HepG2 (cell line): Measurements from ENCODE around the gene ATPAF1. TPM values are rescaled to one million over a fixed set of nuclear protein-coding genes. Genes with fewer than 3 reads are reported as not detected.

Experiments
- HOXA3 ChIP-seq: sonication (generic); formaldehyde crosslinking; IDR thresholded peaks from 2 replicates; pipeline ENCODE4 v1.5.0; 2020; ENCODE audit warnings: missing genetic modification reagents
- KMT2A ChIP-seq: sonication (generic); formaldehyde crosslinking; IDR thresholded peaks from 2 replicates; pipeline ENCODE4 v1.4.0; 2020; ENCODE audit warnings: missing genetic modification reagents
- NCOA2 ChIP-seq: sonication (generic); formaldehyde crosslinking; IDR thresholded peaks from 2 replicates; pipeline ENCODE4 v1.8.0; 2022; ENCODE audit warnings: inconsistent platforms
- NFE2L1 ChIP-seq: sonication (generic); formaldehyde crosslinking; IDR thresholded peaks from 2 replicates; pipeline ENCODE4 v1.4.0; 2020; ENCODE audit warnings: missing genetic modification reagents, mild to moderate bottlenecking, borderline replicate concordance
- NONO ChIP-seq, 2 experiments: fragments of 450-650 bp in 1 of 2; sonication (generic) in 1 of 2; formaldehyde crosslinking in 1 of 2; IDR thresholded peaks in 1 of 2; conservative IDR thresholded peaks in 1 of 2; 2 replicates each; pipeline versions ENCODE4 v1.6.1 to v1.8.0; 2017 to 2022; ENCODE audit warnings: mild to moderate bottlenecking in 1 of 2, missing genetic modification reagents in 1 of 2, moderate library complexity in 1 of 2
- PHF20 ChIP-seq: sonication (generic); formaldehyde crosslinking; IDR thresholded peaks from 2 replicates; pipeline ENCODE4 v1.5.0; 2020; ENCODE audit warnings: mild to moderate bottlenecking, missing genetic modification reagents
- TCF12 ChIP-seq, 2 experiments: fragments of 450-650 bp in 1 of 2; sonication (generic) in 1 of 2; formaldehyde crosslinking in 1 of 2; IDR thresholded peaks; 2 replicates each; pipeline versions ENCODE4 v1.6.1 to v1.8.0; 2017 to 2022; ENCODE audit warnings: antibody characterized with exemption in 1 of 2, mild to moderate bottlenecking in 1 of 2, missing genetic modification reagents in 1 of 2, moderate library complexity in 1 of 2
- ZBTB4 ChIP-seq: sonication (generic); formaldehyde crosslinking; IDR thresholded peaks from 2 replicates; pipeline ENCODE4 v1.4.0; 2020; ENCODE audit warnings: missing genetic modification reagents, mild to moderate bottlenecking, borderline replicate concordance
- ZNF274 ChIP-seq: sonication (generic); formaldehyde crosslinking; IDR thresholded peaks from 2 replicates; pipeline ENCODE4 v1.5.1; 2020; ENCODE audit warnings: mild to moderate bottlenecking, missing genetic modification reagents
- ZNF354B ChIP-seq: sonication (generic); formaldehyde crosslinking; IDR thresholded peaks from 2 replicates; pipeline ENCODE4 v1.8.0; 2022; ENCODE audit warnings: mild to moderate bottlenecking, missing genetic modification reagents
- ZNF431 ChIP-seq: sonication (generic); formaldehyde crosslinking; IDR thresholded peaks from 2 replicates; pipeline ENCODE4 v1.9.0; 2022; ENCODE audit warnings: missing genetic modification reagents, low read depth, mild to moderate bottlenecking, borderline replicate concordance
- ZNF484 ChIP-seq: sonication (generic); formaldehyde crosslinking; IDR thresholded peaks from 2 replicates; pipeline ENCODE4 v1.5.1; 2020; ENCODE audit warnings: mild to moderate bottlenecking, low read depth, missing genetic modification reagents, borderline replicate concordance
- ZNF556 ChIP-seq: sonication (generic); formaldehyde crosslinking; IDR thresholded peaks from 2 replicates; pipeline ENCODE4 v1.4.0; 2020; ENCODE audit warnings: mild to moderate bottlenecking, missing genetic modification reagents, borderline replicate concordance
- ZSCAN25 ChIP-seq: sonication (generic); formaldehyde crosslinking; IDR thresholded peaks from 2 replicates; pipeline ENCODE4 v1.8.0; 2022; ENCODE audit warnings: mild to moderate bottlenecking, missing genetic modification reagents
- polyA plus RNA-seq, 8 experiments: library from polyadenylated mRNA; depleted of rRNA in 3 of 8; stranded (reverse) in 7 of 8; unstranded in 1 of 8; fragments of >200 nt; fragmentation: Illumina TruSeq in 4 of 8; extraction: Trizol in 4 of 8; gene quantifications; 2 replicates each; pipeline versions ENCODE4 v1.2.1 to v1.2.3, GENCODE V29; 2011 to 2016; ENCODE audit warnings: low read depth in 4 of 8, missing spikeins in 1 of 8, mixed read lengths in 1 of 8; ENCODE audit not compliant: insufficient read depth in 1 of 8
- total RNA-seq, 5 experiments: library from RNA; depleted of rRNA; stranded (reverse); fragments of >200 nt; fragmentation: Illumina TruSeq; extraction: Trizol; gene quantifications; 2 replicates each; pipeline ENCODE4 v1.2.3, GENCODE V29; 2016; ENCODE audit warnings: low read depth in 1 of 5
- TF ChIP-seq, protein P1 (sequence below): sonication (generic); formaldehyde crosslinking; IDR thresholded peaks from 2 replicates; pipeline ENCODE4 v1.5.1; 2020; ENCODE audit warnings: mild to moderate bottlenecking, moderate library complexity, missing genetic modification reagents
- TF ChIP-seq, protein P2 (sequence below): sonication (generic); formaldehyde crosslinking; IDR thresholded peaks from 2 replicates; pipeline ENCODE4 v1.5.0; 2020; ENCODE audit warnings: missing genetic modification reagents
- TF ChIP-seq, protein P3 (sequence below): sonication (generic); formaldehyde crosslinking; IDR thresholded peaks from 2 replicates; pipeline ENCODE4 v1.5.1; 2020; ENCODE audit warnings: mild to moderate bottlenecking, missing genetic modification reagents
- TF ChIP-seq, protein P4 (sequence below): sonication (generic); formaldehyde crosslinking; IDR thresholded peaks from 2 replicates; pipeline ENCODE4 v1.5.0; 2020; ENCODE audit warnings: mild to moderate bottlenecking, low read depth, missing genetic modification reagents, borderline replicate concordance

The ATPAF1 gene
- total and polyA plus RNA-seq, 2 of the 13 experiments (the other 11 are each of a cell fraction or from before 2014, with no cell fraction given), result 66.6 to 76.7 TPM

DNA sequence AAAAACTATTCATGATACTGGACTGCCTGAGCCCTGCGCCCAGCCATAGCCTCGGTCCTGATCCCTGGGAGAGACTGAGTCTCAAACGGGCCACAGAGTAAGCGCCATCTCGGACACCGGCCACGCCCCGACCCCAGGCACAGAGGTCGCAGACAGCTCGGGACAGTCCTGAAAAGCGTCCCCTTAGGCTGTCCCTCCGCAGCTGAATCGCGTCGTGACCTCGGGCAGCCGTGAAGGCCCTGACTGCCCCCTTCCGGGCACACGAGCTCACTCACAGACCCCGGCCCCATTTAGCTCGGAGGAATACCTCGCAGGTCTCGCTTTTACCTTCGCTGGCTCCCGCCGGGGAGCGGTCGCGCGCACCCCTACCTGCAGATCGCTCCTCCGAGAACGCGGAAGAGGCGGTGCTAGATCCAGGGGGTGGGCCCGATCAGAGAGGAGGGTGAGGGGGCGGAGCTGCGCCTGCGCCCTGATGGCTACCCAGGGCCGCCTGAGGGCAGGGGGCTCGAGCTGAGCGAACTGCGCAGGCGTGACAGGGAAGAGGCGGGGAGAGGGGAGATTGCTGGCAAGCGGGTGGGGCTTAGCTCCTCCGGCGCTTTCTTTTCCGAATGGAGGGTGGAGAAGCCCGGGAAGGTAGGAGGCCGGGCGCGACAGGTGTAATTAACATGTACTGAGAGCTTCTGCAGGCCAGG lies 64.2 kb downstream of the ATPAF1 start, which contains the start of gene MKNK1 (continued):
- TF ChIP-seq ZBTB4 (CRISPR knock-in tag), result no peak
- peak; percentile 92 for TF ChIP-seq ZSCAN25
- no peak for TF ChIP-seq ZNF556 (CRISPR knock-in tag)
- TF ChIP-seq ZNF354B (CRISPR knock-in tag), result no peak
- peak; percentile 78 for TF ChIP-seq KMT2A
- TF ChIP-seq, protein P1, sequence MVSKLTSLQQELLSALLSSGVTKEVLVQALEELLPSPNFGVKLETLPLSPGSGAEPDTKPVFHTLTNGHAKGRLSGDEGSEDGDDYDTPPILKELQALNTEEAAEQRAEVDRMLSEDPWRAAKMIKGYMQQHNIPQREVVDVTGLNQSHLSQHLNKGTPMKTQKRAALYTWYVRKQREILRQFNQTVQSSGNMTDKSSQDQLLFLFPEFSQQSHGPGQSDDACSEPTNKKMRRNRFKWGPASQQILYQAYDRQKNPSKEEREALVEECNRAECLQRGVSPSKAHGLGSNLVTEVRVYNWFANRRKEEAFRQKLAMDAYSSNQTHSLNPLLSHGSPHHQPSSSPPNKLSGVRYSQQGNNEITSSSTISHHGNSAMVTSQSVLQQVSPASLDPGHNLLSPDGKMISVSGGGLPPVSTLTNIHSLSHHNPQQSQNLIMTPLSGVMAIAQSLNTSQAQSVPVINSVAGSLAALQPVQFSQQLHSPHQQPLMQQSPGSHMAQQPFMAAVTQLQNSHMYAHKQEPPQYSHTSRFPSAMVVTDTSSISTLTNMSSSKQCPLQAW (CRISPR knock-in tag), result peak; percentile 54; the same call in 1 of the 2 replicates
- no peak for TF ChIP-seq NFE2L1
- no peak for TF ChIP-seq NCOA2 (CRISPR knock-in tag)
- TF ChIP-seq, protein P2, sequence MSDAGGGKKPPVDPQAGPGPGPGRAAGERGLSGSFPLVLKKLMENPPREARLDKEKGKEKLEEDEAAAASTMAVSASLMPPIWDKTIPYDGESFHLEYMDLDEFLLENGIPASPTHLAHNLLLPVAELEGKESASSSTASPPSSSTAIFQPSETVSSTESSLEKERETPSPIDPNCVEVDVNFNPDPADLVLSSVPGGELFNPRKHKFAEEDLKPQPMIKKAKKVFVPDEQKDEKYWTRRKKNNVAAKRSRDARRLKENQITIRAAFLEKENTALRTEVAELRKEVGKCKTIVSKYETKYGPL (CRISPR knock-in tag), result no peak
- TF ChIP-seq, protein P3, sequence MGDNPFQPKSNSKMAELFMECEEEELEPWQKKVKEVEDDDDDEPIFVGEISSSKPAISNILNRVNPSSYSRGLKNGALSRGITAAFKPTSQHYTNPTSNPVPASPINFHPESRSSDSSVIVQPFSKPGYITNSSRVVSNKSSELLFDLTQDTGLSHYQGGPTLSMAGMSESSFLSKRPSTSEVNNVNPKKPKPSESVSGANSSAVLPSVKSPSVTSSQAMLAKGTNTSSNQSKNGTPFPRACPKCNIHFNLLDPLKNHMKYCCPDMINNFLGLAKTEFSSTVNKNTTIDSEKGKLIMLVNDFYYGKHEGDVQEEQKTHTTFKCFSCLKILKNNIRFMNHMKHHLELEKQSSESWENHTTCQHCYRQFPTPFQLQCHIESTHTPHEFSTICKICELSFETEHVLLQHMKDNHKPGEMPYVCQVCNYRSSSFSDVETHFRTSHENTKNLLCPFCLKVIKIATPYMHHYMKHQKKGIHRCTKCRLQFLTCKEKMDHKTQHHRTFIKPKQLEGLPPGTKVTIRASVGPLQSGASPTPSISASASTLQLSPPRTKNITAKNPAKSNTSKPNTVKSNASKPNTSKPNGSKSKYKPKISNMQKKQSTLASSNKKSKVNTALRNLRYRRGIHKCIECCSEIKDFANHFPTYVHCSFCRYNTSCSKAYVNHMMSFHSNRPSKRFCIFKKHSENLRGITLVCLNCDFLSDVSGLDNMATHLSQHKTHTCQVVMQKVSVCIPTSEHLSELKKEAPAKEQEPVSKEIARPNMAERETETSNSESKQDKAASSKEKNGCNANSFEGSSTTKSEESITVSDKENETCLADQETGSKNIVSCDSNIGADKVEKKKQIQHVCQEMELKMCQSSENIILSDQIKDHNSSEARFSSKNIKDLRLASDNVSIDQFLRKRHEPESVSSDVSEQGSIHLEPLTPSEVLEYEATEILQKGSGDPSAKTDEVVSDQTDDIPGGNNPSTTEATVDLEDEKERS (CRISPR knock-in tag), result no peak
- TF ChIP-seq, protein P4, sequence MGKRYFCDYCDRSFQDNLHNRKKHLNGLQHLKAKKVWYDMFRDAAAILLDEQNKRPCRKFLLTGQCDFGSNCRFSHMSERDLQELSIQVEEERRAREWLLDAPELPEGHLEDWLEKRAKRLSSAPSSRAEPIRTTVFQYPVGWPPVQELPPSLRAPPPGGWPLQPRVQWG (CRISPR knock-in tag), result no peak
- 0 out of 2 replicates have a peak, but pooled peaks have one; percentile 15 for TF ChIP-seq ZNF431 (CRISPR knock-in tag)
- TF ChIP-seq PHF20 (CRISPR knock-in tag), result peak; percentile 82
- no peak for TF ChIP-seq TCF12 (IDR thresholded peaks at IDR 0.05)
- TF ChIP-seq TCF12 (CRISPR knock-in tag; IDR thresholded peaks at IDR 0.05), result no peak
- peak; percentile 50 for TF ChIP-seq HOXA3 (CRISPR knock-in tag)
- TF ChIP-seq NONO (IDR thresholded peaks at IDR 0.05), result no peak
- TF ChIP-seq NONO (CRISPR knock-in tag; conservative IDR thresholded peaks at IDR 0.05), result peak; percentile 83
- no peak for TF ChIP-seq ZNF484 (CRISPR knock-in tag)
- TF ChIP-seq ZNF274 (CRISPR knock-in tag), result peak; percentile 60; the same call in 1 of the 2 replicates
